ENCODE data around the gene VCAN.

DNA sequence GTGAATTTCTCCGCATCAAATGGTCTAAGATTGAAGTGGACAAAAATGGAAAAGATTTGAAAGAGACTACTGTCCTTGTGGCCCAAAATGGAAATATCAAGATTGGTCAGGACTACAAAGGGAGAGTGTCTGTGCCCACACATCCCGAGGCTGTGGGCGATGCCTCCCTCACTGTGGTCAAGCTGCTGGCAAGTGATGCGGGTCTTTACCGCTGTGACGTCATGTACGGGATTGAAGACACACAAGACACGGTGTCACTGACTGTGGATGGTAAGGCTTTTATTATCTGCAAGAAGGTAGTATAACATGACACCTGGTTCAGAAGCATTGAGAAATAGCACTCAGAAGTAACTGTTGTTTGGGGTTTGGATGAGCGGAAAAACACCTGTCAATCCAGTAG, 18.7 kb downstream of the VCAN start:
- no peak for TF ChIP-seq POLR2A (IDR thresholded peaks at IDR 0.05; ENCODE audit: low read depth)
- TF ChIP-seq, protein P1, sequence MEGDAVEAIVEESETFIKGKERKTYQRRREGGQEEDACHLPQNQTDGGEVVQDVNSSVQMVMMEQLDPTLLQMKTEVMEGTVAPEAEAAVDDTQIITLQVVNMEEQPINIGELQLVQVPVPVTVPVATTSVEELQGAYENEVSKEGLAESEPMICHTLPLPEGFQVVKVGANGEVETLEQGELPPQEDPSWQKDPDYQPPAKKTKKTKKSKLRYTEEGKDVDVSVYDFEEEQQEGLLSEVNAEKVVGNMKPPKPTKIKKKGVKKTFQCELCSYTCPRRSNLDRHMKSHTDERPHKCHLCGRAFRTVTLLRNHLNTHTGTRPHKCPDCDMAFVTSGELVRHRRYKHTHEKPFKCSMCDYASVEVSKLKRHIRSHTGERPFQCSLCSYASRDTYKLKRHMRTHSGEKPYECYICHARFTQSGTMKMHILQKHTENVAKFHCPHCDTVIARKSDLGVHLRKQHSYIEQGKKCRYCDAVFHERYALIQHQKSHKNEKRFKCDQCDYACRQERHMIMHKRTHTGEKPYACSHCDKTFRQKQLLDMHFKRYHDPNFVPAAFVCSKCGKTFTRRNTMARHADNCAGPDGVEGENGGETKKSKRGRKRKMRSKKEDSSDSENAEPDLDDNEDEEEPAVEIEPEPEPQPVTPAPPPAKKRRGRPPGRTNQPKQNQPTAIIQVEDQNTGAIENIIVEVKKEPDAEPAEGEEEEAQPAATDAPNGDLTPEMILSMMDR (IDR thresholded peaks at IDR 0.05), result no peak
- no peak for TF ChIP-seq EP300 (IDR thresholded peaks at IDR 0.05)
- TF ChIP-seq POLR2AphosphoS5 (IDR thresholded peaks at IDR 0.05), result no peak
